GM21526 (cell line): ENCODE measurements around the gene CEP170.
"Not testable (repeated sequence)": the region's sequence is repeated elsewhere in the genome, so short reads cannot be mapped to it uniquely, and the experiment has no call there.

ENCODE experiments used
- ATAC-seq: cut with Tn5 transposase; IDR thresholded peaks from one replicate; pipeline ENCODE4 v1.9.1; 2021; ENCODE audit warnings: moderate library complexity; ENCODE audit not compliant: unreplicated experiment, low FRiP score

Gene CEP170

DNA sequence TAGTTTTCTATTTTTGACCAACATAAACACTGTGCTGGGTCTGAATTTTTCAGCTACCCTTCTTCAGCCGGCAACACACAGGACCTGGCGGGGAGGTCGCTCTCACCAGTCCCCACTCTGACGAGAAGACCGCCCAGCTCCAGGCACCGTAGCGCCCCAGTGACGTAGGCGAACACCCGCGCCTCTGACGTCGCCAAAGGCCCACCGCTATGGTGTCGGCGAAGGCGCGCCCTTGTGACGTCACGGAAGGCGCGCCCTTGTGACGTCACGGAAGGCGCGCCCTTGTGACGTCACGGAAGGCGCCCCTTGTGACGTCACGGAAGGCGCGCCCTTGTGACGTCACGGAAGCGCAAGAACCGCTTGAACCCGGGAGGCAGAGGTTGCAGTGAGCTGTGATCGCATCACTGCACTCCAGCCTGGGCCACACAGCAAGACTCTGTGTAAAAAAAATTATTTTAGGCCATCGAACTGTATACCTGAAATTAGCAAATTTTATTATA lies 153.5 kb downstream of the CEP170 start:
- not testable (repeated sequence) for ATAC-seq

DNA sequence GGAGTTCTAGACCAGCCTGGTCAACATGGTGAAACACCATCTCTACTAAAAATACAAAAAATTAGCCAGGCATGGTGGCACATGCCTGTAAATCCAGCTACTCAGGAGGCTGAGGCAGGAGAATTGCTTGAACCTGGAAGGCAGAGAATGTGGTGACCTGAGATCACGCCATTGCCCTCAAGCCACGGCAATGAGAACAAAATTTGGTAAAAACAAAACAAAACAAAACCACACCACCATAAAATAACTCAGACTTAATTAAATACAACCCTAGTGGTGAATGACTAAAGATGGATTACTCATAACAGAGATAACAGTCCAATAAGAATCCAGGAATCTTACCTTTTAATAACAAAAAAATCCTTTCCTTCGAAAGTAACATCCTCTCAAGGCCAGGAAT lies 167.7 kb downstream of the CEP170 start:
- not testable (repeated sequence) for ATAC-seq
